Activated CD4-positive, alpha-beta T cell treated with anti-CD3 and anti-CD28 coated beads for 36 hours (primary cell): ENCODE data around the gene SPATA1. TPM values are rescaled to one million over a fixed set of nuclear protein-coding genes. Genes with fewer than 3 reads are reported as not detected.

Source experiments
- ATAC-seq: fragments of 200-7000 bp; cut with Tn5 transposase; one replicate; pipeline ENCODE4 v1.10.0; 2021; ENCODE audit warnings: mild to moderate bottlenecking, moderate library complexity
- CTCF ChIA-PET: fragments of 350-600 bp; sonication (Branson Sonifier 250); formaldehyde crosslinking; loops from one replicate; lab custom pipeline; 2021; ENCODE audit warnings: antibody characterized with exemption; lab: Charles Lee
- POLR2A ChIA-PET: fragments of 350-600 bp; sonication (Branson Sonifier 250); formaldehyde crosslinking; loops from one replicate; lab custom pipeline; 2021; ENCODE audit warnings: antibody characterized with exemption, inconsistent platforms; lab: Charles Lee
- DNase-seq: peaks from one replicate; pipeline ENCODE4 v3.0.0-alpha.2; 2020
- H3K27ac Mint-ChIP-seq: one replicate; pipeline ENCODE4 v1.8.0; 2021; ENCODE audit warnings: mixed read lengths
- H3K27me3 Mint-ChIP-seq: one replicate; pipeline ENCODE4 v1.8.0; 2021; ENCODE audit warnings: mixed read lengths
- H3K36me3 Mint-ChIP-seq: one replicate; pipeline ENCODE4 v1.8.0; 2021; ENCODE audit warnings: low read depth, mixed read lengths
- H3K4me1 Mint-ChIP-seq: one replicate; pipeline ENCODE4 v1.8.0; 2021; ENCODE audit warnings: mixed read lengths
- H3K4me3 Mint-ChIP-seq: one replicate; pipeline ENCODE4 v1.8.0; 2021; ENCODE audit warnings: mild to moderate bottlenecking, moderate library complexity, mixed read lengths
- H3K9me3 Mint-ChIP-seq: one replicate; pipeline ENCODE4 v1.8.0; 2021; ENCODE audit warnings: low read depth, mixed read lengths
- intact Hi-C, 2 experiments: fragments of 100-400 bp; cut with DNase I in 1 of 2; cut with micrococcal nuclease in 1 of 2; formaldehyde crosslinking; loops; one replicate each; pipeline versions ENCODE4 v1.14.2 to v1.15.1; 2022 to 2024; cut with DNase I, micrococcal nuclease
- total RNA-seq, 2 experiments: library from RNA; stranded (reverse); gene quantifications; one replicate each; pipeline ENCODE4 v1.2.3, GENCODE V29; 2021

The SPATA1 gene
- total RNA-seq, 2 experiments from 2014 or later, result 0.61 to 1.4 TPM

DNA sequence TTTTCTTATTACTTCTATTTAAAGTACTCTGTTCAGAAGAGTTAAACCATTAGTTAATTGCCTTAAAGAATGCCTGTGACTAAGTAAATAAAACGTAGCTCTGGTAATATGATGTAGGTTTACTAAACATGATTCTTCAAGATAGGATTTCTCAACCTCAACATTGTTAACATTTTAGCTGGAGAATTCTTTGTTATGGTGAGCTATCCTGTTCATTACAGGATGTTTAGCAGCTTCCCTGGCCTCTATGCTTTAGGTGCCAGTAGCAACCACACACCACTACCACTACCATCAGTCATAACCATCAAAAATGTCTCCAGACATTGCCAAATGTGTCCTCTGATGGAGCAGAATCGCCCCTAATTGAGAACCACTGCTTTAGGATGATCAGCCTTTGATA is 16.4 kb upstream of the SPATA1 start:
- ATAC-seq, result no peak
- Mint-ChIP-seq H3K36me3 (peaks cover 48% of the 10 kb centered on the region), H3K4me1 (peaks cover 24% of the 10 kb centered on the region), H3K4me3 (no peak overlapping the region), H3K27ac (no peak overlapping the region), H3K9me3 (no peaks in the 10 kb centered on the region), H3K27me3 (no peaks in the 10 kb centered on the region)
- CTCF ChIA-PET, result interaction anchor here (0.8 to 1.1 kb wide), 5 partner anchors 8 to 264 kb away, joined by 3 to 8 read pairs (median 4); partner anchors contain the start of gene RPF1
- no peak for DNase-seq
- intact Hi-C loops, result no loop called here
- POLR2A ChIA-PET, result interaction anchor here (0.7 to 1.2 kb wide), 2 partner anchors 14 to 508 kb away, joined by 3 to 5 read pairs; no protein-coding TSS in a partner anchor

DNA sequence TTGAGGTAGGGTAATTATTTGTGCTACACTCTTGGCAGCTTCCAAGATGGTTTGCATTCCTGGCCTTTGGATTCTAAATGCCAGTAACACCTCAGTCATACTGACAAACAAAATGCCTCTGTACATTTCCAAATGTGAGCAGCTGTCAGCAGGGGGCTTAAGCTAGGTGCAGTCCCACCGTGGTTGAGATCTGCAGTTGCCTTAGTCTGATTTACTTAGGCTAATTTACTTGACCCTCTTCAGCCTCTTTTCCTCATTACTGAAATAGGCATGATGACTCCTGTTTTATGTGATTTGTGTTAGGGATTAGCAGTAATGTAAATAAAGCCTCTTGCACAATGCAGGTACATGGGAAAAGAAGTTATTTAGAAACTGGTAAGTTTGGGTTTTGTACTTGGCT is 13.5 kb upstream of the SPATA1 start:
- intact Hi-C loops, result no loop called here
- Mint-ChIP-seq H3K27me3 (no peaks in the 10 kb centered on the region), H3K4me3 (no peak overlapping the region), H3K27ac (peak overlapping the region; percentile 19), H3K4me1 (peaks cover 8% of the 10 kb centered on the region), H3K9me3 (no peaks in the 10 kb centered on the region), H3K36me3 (peaks cover 49% of the 10 kb centered on the region)
- POLR2A ChIA-PET, result interaction anchor here (0.6 kb wide), 1 partner anchor 11 kb away, joined by 3 read pairs; no protein-coding TSS in a partner anchor
- no peak for DNase-seq
- CTCF ChIA-PET, result interaction anchor here (0.6 to 1.7 kb wide), 2 partner anchors 10 to 1015 kb away, joined by 3 read pairs; no protein-coding TSS in a partner anchor
- ATAC-seq, result no peak

DNA sequence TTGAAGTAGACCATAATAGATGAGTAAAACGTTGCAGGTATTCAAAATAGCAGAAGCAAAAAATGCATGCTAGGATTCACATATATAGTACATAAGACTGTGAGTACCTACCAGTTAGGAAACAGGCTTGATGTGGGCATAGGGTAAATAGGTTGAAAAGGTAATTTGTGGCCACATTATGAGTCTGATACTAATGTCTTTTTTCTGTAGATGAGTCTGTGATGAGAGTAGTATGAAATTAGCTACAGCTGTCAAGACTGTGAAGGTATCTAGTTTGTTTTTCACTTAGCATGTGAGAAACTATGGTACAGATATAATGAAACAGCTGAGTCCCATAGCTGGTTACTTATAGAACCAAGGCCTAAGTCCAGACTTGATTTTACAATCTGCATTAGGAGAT is 12.4 kb upstream of the SPATA1 start:
- intact Hi-C loops, result no loop called here
- ChIA-PET CTCF (interaction anchor here (0.6 to 0.7 kb wide), 2 partner anchors 13 to 84 kb away, joined by 3 to 4 read pairs; no protein-coding TSS in a partner anchor), POLR2A (no interaction called here)
- peak; percentile 53 for ATAC-seq
- H3K4me3 Mint-ChIP-seq, result no peak overlapping the region
- peaks cover 11% of the 10 kb centered on the region for H3K4me1 Mint-ChIP-seq
- no peak for DNase-seq
- H3K27ac Mint-ChIP-seq, result peak overlapping the region; percentile 44
- no peaks in the 10 kb centered on the region for H3K9me3 Mint-ChIP-seq
- no peaks in the 10 kb centered on the region for H3K27me3 Mint-ChIP-seq
- peaks cover 56% of the 10 kb centered on the region for H3K36me3 Mint-ChIP-seq

DNA sequence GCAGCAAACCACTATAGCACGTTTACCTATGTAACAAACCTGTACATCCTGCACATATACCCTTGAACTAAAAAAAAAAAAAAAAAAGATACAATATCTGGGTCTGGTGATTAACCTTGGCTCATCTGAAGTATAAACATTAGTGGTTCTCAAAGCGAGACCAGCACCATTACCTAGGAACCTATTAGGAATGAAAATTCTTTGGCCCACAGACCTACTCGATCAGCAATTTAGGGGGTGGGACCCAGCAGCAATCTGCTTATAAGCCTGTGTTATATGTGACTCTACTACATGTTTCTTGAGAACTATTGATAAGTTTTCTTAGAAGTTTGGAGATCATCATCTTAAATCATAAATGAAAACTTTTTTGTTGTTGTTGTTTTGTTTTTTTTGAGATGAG is 9.7 kb upstream of the SPATA1 start:
- intact Hi-C loops, result no loop called here
- POLR2A ChIA-PET, result no interaction called here
- ATAC-seq (no peak), DNase-seq (no peak)
- Mint-ChIP-seq H3K9me3 (no peaks in the 10 kb centered on the region), H3K27me3 (no peaks in the 10 kb centered on the region), H3K27ac (no peak overlapping the region), H3K4me3 (no peak overlapping the region), H3K4me1 (peaks cover 26% of the 10 kb centered on the region), H3K36me3 (peaks cover 60% of the 10 kb centered on the region)
- CTCF ChIA-PET, result interaction anchor here (1.4 kb wide), 1 partner anchor 20 kb away, joined by 3 read pairs; no protein-coding TSS in a partner anchor

DNA sequence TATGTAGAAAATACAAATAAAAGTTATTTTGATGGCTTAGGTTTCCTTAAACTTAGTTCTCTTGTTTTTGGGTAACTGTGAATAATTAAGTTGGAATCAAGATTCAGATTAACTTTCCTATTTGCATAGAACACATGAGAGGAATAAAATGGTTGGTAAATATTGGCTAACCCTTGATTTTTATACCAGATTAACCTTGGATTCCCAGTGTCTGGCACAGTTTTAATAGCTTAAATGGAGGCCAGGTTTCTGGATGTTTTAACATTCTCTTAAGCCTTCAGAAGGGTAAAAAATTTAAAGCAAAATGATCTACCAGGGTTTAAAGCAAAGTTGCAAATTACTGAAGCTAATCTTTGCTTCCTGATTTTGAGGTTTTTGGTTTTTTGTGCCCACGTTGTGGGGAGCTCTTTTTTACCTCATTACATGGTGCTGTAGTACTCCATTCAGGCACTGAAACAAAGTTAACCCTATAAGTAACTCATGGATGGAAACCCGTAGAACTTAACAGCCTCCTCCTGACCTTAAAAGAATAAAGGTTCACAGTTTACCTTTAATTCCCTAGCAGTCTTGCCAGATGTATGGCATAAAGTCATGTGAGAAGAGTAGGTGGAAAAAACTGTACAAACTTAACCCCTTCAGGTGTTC is 8.4 kb upstream of the SPATA1 start:
- intact Hi-C loops, result no loop called here
- Mint-ChIP-seq H3K4me3 (no peak overlapping the region), H3K27ac (no peak overlapping the region), H3K27me3 (no peaks in the 10 kb centered on the region), H3K4me1 (peaks cover 29% of the 10 kb centered on the region), H3K9me3 (no peaks in the 10 kb centered on the region), H3K36me3 (peaks cover 52% of the 10 kb centered on the region)
- ChIA-PET CTCF (interaction anchor here (0.6 to 1.0 kb wide), 2 partner anchors 8 to 901 kb away, joined by 3 read pairs; no protein-coding TSS in a partner anchor), POLR2A (interaction anchor here (1.4 kb wide), 1 partner anchor 76 kb away, joined by 3 read pairs; no protein-coding TSS in a partner anchor)
- DNase-seq (no peak), ATAC-seq (no peak)

DNA sequence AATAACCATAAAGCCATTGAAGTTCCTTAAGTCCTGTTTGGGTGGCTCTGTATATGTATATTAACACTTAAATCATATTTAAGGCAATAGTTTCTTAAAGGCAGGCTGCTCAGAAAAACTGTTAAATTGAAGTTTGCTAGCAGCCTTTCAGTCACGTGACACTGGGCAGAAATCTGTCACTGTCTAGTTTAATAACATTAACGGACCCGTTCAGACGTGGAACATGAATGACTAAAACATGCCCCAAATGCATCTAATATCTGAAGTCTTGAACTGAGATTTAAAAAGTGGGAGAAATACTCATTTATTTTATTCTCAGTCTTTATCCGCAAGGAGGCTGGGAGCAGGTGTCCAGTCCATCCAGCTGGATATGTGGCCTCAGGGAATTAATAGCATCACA is 3.3 kb upstream of the SPATA1 start:
- ATAC-seq, result no peak
- peaks cover 37% of the 10 kb centered on the region for H3K36me3 Mint-ChIP-seq
- ChIA-PET POLR2A (interaction anchor here (1.1 kb wide), 1 partner anchor 23 kb away, joined by 3 read pairs; no protein-coding TSS in a partner anchor), CTCF (interaction anchor here (1.1 to 2.2 kb wide), 3 partner anchors 11 to 117 kb away, joined by 3 to 10 read pairs (median 3); no protein-coding TSS in a partner anchor)
- H3K9me3 Mint-ChIP-seq, result no peaks in the 10 kb centered on the region
- no peak for DNase-seq
- no peak overlapping the region for H3K4me3 Mint-ChIP-seq
- no peak overlapping the region for H3K27ac Mint-ChIP-seq
- intact Hi-C loops, result loop anchor here (10.0 kb wide), 3 partner anchors 358 to 772 kb away; partner anchors contain the start of genes BCL10 (in 1 of the 2), MCOLN2 (in 1 of the 2) and PRKACB (in 1 of the 2)
- H3K27me3 Mint-ChIP-seq, result no peaks in the 10 kb centered on the region
- H3K4me1 Mint-ChIP-seq, result peaks cover 45% of the 10 kb centered on the region

DNA sequence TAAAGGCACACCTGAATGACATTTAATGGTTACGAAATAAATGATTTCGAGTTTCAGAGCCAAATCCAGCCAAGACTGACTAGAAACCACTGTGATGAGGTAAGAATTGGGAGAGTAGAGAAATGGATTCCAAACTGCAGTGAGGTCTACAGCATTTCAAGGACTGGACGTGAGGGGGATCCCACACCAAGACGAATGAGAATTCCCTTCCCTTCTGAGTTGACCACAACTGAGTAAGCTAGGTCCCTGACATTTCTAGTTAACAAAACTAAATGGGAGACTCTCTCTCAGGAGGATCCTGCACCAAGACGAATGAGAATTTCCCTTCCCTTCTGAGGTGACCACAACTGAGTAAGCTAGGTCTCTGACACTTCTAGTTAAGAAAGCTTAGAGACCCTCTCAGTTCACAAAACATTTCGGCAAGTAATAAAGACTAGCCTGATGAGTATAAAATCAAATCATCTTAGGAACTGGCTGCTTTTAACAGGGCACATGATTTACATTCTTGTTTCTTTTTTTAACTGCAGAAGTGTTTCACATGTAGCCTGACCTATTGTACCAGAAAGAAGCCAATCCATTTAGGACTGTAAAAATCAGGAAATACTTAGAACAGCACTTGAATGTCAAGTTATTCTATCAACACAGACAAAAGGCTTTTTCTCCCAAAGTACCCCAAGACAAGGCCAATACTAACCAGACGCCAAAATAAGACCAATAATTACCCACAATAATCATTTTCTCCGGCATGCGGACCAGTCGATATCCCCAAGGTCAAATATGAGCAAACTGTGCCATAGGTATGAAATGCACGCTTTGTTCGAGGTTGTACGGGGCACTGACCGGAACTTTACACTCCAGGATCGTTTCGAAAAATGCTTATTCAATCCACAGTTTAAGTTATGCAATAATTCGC is 1.4 kb upstream of the SPATA1 start:
- intact Hi-C loops, result loop anchor here (1.0 to 10.0 kb wide), 6 partner anchors 114 to 770 kb away; partner anchors contain the start of genes BCL10 (in 1 of the 2), MCOLN2 (in 1 of the 2), PRKACB (in 1 of the 2) and SYDE2 (in 1 of the 2)
- POLR2A ChIA-PET, result interaction anchor here (0.7 to 1.4 kb wide), 6 partner anchors 15 to 351 kb away, joined by 3 to 9 read pairs (median 4); partner anchors contain the start of gene CTBS
- Mint-ChIP-seq H3K4me3 (peak overlapping the region; percentile 96), H3K27me3 (no peaks in the 10 kb centered on the region), H3K36me3 (peaks cover 30% of the 10 kb centered on the region), H3K4me1 (peaks cover 38% of the 10 kb centered on the region), H3K9me3 (peaks cover 4% of the 10 kb centered on the region), H3K27ac (peak overlapping the region; percentile 100)
- CTCF ChIA-PET, result interaction anchor here (0.5 to 2.8 kb wide), 5 partner anchors 15 to 164 kb away, joined by 3 to 11 read pairs (median 6); partner anchors contain the start of gene CTBS
- peak; percentile 12 for DNase-seq
- peak; percentile 11 for ATAC-seq

DNA sequence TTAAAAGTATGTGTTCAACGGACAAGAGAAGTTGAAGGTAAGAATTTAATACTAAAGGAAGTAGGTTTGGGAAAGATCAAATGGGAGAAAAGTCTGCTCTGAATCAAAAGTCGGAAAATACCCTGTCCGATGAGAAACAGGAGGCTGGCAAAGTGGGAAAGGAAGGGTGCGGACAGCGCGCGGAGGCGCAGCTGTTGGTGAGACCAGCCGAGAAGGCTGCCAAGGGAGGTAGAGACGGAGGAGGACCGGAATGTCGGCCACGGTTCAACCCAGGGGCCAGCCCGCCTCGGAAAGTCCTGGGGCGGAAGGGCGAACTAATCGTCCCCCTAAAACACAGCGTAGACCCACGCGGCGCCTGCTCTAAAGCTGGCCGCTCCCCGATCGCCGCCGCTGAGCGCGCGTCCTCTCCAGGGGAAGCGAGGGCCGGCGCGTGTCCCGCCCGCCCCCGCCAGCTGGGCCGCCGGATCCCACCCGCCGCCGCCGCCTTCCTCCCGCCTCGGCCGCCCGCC is 639 bp upstream of the SPATA1 start:
- Mint-ChIP-seq H3K9me3 (peaks cover 4% of the 10 kb centered on the region), H3K4me3 (peak overlapping the region; percentile 96), H3K36me3 (peaks cover 26% of the 10 kb centered on the region), H3K27me3 (no peaks in the 10 kb centered on the region), H3K4me1 (peaks cover 34% of the 10 kb centered on the region), H3K27ac (peak overlapping the region; percentile 100)
- CTCF ChIA-PET, result interaction anchor here (0.8 to 2.8 kb wide), 6 partner anchors 27 to 248 kb away, joined by 3 to 11 read pairs (median 3); partner anchors contain the start of genes CTBS and RPF1
- ATAC-seq (peak; percentile 7), DNase-seq (no peak)
- POLR2A ChIA-PET, result interaction anchor here (0.7 to 1.6 kb wide), 7 partner anchors 25 to 361 kb away, joined by 3 to 20 read pairs (median 5); partner anchors contain the start of genes CTBS and PRKACB
- intact Hi-C loops, result loop anchor here (1.0 to 10.0 kb wide), 14 partner anchors 26 to 769 kb away; partner anchors contain the start of genes CTBS (in 2 of the 2), RPF1 (in 2 of the 2), SSX2IP (in 2 of the 2) and BCL10 (in 1 of the 2)

DNA sequence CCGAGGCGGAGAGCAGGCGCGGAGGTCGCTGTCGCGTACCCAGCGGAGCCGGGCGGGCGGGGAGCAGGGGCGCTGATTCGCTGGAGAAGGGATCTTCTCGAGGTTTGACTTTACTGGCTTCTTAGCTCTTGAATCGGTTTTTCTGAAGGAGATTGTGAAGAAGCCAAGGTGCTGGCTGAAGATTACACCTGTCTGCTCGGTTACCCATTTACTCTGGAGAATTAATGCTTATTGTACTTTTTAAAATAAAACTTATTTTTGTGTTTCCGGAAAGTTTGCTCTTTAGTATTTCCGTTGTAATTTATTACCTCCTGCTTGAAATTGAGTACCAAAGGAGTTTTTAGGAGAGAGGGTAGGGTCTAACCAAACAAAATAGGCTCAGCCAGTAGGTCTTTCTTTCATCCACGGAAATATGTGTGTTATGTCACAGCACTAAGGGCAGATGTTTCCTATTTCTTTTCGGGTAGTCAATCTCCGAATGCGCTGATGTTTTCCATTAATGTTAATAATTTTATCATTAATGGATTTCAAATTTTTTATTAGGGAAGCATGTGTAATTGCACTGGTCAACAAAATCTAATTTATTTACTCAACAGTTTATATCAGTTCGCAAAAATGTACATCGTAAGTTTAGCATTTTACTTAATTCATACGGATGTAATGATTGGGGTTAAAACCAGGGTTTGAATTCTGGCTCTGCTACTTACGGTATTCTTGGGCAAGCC is 705 bp downstream of the SPATA1 start:
- ChIA-PET POLR2A (interaction anchor here (1.0 to 1.6 kb wide), 4 partner anchors 26 to 360 kb away, joined by 3 to 20 read pairs (median 6); partner anchors contain the start of gene CTBS), CTCF (interaction anchor here (0.8 to 2.8 kb wide), 8 partner anchors 28 to 356 kb away, joined by 3 to 11 read pairs (median 3); partner anchors contain the start of genes CTBS and RPF1)
- DNase-seq (no peak), ATAC-seq (no peak)
- H3K9me3 Mint-ChIP-seq, result peaks cover 4% of the 10 kb centered on the region
- peak overlapping the region; percentile 96 for H3K4me3 Mint-ChIP-seq
- intact Hi-C loops, result loop anchor here (1.0 to 10.0 kb wide), 13 partner anchors 28 to 768 kb away; partner anchors contain the start of genes CTBS (in 2 of the 2), RPF1 (in 2 of the 2), SSX2IP (in 2 of the 2) and BCL10 (in 1 of the 2)
- peaks cover 15% of the 10 kb centered on the region for H3K36me3 Mint-ChIP-seq
- peak overlapping the region; percentile 96 for H3K27ac Mint-ChIP-seq
- H3K4me1 Mint-ChIP-seq, result peaks cover 22% of the 10 kb centered on the region
- no peaks in the 10 kb centered on the region for H3K27me3 Mint-ChIP-seq
